Stimulated activated naive CD8-positive, alpha-beta T cell treated with anti-CD3 and anti-CD28 coated beads, Interleukin-15, amount 100 ng/mL, for 72 hours (primary cell): ENCODE data around the gene FAM3B.

Source experiments
- ATAC-seq: fragments of 150-1000 bp; cut with Tn5 transposase; 2 replicates; pipeline ENCODE4 v1.10.0; 2021; ENCODE audit warnings: mild to moderate bottlenecking, moderate library complexity
- DNase-seq, 2 donors: peaks; one replicate each; pipeline ENCODE4 v3.0.0; 2021 to 2022
- H3K27ac Mint-ChIP-seq, 2 donors: one replicate each; pipeline ENCODE4 v1.8.0; 2022; ENCODE audit warnings: mild to moderate bottlenecking in 2 of 2, mixed read lengths in 2 of 2, moderate library complexity in 2 of 2
- H3K27me3 Mint-ChIP-seq: one replicate; pipeline ENCODE4 v1.8.0; 2022; ENCODE audit warnings: mixed read lengths
- H3K4me1 Mint-ChIP-seq: one replicate; pipeline ENCODE4 v1.8.0; 2022; ENCODE audit warnings: mild to moderate bottlenecking, mixed read lengths
- H3K4me3 Mint-ChIP-seq, 2 donors: one replicate each; pipeline ENCODE4 v1.8.0; 2022; ENCODE audit warnings: mild to moderate bottlenecking in 2 of 2, mixed read lengths in 2 of 2, moderate library complexity in 1 of 2
- H3K9me3 Mint-ChIP-seq, 2 donors: one replicate each; pipeline ENCODE4 v1.8.0; 2022; ENCODE audit warnings: mixed read lengths in 2 of 2

FAM3B gene

DNA sequence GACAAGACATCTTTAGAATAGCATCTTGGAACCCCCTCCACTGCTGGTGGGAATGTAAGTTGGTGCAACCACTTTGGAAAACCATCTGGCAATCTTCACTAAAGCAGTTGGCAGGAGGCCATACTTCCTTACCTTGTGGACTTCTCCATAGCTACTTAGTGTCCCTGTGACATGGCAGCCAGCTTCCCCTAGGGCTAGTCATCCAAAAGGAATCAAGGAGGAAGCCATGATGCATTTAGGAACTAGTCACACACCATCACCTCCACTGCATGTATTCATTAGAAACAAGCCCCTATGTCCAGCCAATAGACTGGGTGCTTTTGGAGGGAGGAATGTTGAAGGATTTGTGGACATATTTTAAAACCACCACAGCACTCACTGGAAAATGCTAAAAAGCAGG is 65.1 kb downstream of the FAM3B start:
- Mint-ChIP-seq H3K9me3 (no peaks in the 10 kb centered on the region), H3K4me3 (no peak overlapping the region), H3K27me3 (no peaks in the 10 kb centered on the region), H3K27ac (peak overlapping the region in 1 of 2 donors; percentile 59), H3K4me1 (no peaks in the 10 kb centered on the region)
- ATAC-seq (no peak), DNase-seq (no peak)

DNA sequence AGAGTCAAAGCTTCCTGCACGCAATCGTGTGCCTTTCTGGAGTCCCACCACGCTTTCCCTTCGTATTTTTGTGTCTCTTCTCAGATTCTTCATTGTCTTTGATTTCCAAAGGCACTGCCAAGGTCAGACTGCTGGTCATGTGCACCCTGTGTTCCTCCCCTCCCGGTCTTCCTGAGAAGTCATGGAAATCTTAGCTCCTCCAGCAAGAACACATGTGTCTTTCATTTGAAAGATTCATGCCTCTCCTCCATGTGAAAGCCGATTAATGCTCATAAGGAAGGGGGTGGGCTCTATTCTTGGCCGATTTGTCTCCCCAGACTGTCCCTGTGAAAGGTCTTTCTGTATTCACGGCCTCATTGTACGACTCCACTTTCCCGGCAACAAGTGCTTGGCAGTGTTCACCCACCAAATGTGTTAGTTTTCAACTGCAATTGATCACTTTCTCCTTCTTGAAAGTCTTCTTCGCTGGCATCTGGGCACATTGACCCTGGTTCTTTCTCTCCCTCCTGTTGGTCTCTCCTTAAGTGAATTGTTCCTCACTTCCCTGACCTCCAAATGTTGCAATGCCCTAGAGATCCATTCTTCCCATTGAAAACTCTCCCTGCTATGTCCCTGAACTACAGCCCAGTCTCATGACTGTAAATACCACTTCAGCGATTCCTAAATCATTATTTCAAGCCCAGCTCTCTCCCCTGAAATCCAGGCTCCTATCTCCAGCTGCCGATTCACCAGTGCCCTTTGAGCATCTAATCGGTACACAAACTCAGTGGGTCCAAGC is 70.6 kb downstream of the FAM3B start:
- no peak for ATAC-seq
- peak overlapping the region in 1 of 2 donors; percentile 50 for H3K27ac Mint-ChIP-seq

DNA sequence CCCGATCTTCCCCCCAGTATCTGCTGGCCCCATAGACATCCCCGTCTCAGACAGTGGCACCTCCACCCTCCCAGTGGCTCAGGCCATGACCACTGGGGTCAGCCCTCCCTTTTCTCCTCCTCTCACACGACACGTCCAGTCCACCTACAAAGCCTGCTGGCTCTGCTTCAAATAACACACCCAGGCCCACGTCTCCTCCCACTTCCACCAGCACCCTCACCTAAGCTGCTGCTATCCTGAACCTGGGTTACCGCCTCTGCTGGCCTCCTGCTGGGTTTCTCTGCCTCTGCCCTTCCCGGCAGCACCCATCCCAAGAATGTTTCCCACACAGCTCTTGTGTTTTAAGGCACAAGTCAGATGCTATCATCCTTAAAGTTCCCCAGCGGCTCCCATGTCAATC is 71.2 kb downstream of the FAM3B start:
- H3K27ac Mint-ChIP-seq: peak overlapping the region; percentile 70 to 85
- DNase-seq (no peak), ATAC-seq (no peak)
- no peaks in the 10 kb centered on the region for H3K27me3 Mint-ChIP-seq
- H3K9me3 Mint-ChIP-seq: no peaks in the 10 kb centered on the region
- no peak overlapping the region for H3K4me3 Mint-ChIP-seq
- H3K4me1 Mint-ChIP-seq: no peaks in the 10 kb centered on the region

More for the DNA sequence above, 70.6 kb downstream of the FAM3B start:
- DNase-seq: no peak
- no peaks in the 10 kb centered on the region for H3K27me3 Mint-ChIP-seq
- no peaks in the 10 kb centered on the region for H3K4me1 Mint-ChIP-seq
- H3K9me3 Mint-ChIP-seq: no peaks in the 10 kb centered on the region
- no peak overlapping the region for H3K4me3 Mint-ChIP-seq

DNA sequence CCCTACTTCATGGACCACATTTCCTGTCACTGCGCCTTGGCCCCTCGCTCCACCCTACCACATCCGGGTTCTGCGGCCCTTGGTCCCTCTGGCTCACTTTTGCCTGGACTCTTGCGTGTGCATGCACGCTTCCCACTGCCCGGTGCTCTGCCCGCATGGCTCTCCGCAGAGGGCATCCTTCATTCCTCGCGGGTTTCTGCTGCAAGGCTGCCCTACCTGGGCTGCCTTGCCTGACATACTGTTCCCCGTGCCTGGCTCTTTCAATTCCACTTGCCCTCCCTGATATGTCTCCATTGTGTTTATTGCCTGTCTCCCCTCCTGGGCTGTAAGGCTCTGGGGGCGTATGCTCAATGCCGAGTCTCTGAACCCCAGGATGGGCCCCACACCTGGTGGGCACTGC is 71.7 kb downstream of the FAM3B start:
- Mint-ChIP-seq H3K4me3 (no peak overlapping the region), H3K4me1 (no peaks in the 10 kb centered on the region), H3K27ac (peak overlapping the region; percentile 70 to 85), H3K9me3 (no peaks in the 10 kb centered on the region), H3K27me3 (no peaks in the 10 kb centered on the region)
- DNase-seq (no peak), ATAC-seq (no peak)

DNA sequence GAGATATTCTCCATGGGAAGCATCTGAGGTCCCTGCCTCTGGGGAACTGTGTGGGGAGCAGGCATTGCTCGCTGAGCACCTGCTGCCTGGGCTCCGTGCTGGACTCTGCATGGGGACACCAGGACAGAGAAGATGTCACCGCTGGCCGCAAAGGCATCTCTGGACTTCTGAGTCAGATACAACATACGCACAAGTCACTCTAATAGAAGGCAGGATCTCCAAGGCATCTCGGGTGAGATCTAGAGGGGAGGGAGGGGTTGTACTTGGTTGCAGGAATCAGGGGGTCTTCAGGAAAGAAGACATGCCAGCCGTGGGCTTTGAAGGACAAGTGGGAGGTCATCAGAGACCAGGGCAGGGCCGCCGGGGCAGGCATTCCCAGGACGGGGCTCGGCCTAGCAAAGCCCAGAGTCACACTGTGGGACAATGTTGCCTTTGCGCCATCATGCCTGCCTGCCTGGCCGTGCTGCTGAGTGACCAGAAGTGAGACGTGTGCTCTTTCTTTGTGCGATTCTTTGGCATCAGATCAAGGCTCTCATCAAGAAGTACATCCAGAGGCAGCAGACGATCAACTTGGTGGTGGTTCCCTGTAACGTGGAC is 73.5 kb downstream of the FAM3B start:
- Mint-ChIP-seq H3K4me1 (no peaks in the 10 kb centered on the region), H3K27ac (no peak overlapping the region), H3K4me3 (no peak overlapping the region), H3K9me3 (no peaks in the 10 kb centered on the region), H3K27me3 (no peaks in the 10 kb centered on the region)
- ATAC-seq: no peak
- DNase-seq: no peak

DNA sequence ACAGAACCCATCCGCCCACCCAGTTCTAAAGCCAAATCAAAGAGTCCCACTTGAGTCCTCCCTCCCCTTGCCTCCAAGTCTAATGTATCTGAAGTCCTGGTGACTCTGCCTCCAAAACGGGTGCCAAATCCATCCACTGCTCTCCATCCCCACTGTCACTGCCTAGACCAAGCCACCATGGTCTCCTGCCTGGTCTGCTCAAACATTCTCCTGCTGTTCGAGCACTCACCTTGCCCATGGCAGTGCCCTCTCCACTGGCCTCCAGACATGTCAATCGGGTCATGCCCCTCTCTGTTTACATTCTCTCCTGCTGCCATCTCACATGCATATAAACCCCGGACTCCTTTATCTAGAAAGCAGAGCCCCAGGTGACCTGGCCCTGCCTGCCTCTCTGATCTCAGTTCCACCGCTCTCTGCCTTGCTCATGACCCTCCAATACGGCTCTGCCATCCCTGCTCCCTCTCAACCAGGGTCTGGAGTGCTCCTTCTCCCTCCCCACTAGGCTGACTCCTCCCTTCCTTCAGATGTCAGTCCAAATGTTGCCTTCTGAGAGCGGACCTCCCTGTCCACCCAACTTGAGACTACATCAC is 77.4 kb downstream of the FAM3B start:
- Mint-ChIP-seq H3K27me3 (no peaks in the 10 kb centered on the region), H3K9me3 (no peaks in the 10 kb centered on the region), H3K4me3 (no peak overlapping the region), H3K4me1 (no peaks in the 10 kb centered on the region), H3K27ac (peak overlapping the region in 1 of 2 donors; percentile 88)
- no peak for ATAC-seq
- no peak for DNase-seq

DNA sequence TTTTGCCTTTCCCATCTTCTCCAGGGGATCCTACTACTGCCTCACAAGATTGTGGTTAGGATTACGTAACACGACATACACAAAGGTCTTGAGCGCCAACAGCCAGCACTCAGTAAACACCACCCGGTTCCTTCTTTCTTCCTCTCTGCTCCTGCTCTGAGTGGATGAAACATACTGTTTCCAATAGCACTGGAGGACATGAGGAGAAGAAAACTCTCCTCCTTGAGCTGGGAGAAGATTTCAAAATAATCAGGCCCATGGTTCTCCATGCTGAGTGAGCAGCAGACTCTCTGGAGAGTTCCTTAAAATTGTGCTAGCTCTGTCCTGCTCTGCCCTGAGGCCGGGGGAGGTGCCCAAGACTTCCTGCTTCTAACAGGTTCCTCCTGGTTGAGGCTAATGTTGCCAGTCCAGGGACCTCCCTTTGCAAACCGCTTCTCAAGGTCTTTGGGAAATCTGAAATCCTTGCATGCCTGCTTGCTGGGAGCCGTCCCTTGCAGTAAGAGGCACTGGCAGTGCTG is 80.0 kb downstream of the FAM3B start:
- Mint-ChIP-seq H3K9me3 (no peaks in the 10 kb centered on the region), H3K4me3 (no peak overlapping the region), H3K27ac (peak overlapping the region in 1 of 2 donors; percentile 63), H3K4me1 (no peaks in the 10 kb centered on the region), H3K27me3 (no peaks in the 10 kb centered on the region)
- no peak for ATAC-seq
- DNase-seq: no peak

DNA sequence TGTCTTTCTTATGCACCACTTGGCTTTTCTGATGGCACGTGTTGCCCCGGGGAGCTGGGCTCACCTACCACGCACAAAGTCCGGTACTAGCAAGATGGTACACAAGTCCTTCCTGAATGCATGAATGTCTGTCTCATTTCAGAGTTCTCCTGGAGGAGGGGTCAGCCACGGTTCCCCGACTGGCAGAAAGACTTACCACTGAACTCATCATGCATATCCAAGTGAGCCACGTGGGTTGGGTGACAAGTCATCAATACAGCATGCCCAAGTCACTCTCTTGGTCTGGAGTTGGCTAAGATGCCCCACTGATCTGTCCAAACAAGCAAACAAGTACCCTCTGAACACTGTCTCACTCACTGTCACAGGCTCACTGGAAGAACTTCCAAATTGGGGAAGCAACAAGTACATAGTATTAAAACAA is 80.9 kb downstream of the FAM3B start:
- Mint-ChIP-seq H3K4me1 (no peaks in the 10 kb centered on the region), H3K27ac (peak overlapping the region in 1 of 2 donors; percentile 9), H3K9me3 (no peaks in the 10 kb centered on the region), H3K27me3 (no peaks in the 10 kb centered on the region), H3K4me3 (no peak overlapping the region)
- ATAC-seq: no peak
- no peak for DNase-seq

DNA sequence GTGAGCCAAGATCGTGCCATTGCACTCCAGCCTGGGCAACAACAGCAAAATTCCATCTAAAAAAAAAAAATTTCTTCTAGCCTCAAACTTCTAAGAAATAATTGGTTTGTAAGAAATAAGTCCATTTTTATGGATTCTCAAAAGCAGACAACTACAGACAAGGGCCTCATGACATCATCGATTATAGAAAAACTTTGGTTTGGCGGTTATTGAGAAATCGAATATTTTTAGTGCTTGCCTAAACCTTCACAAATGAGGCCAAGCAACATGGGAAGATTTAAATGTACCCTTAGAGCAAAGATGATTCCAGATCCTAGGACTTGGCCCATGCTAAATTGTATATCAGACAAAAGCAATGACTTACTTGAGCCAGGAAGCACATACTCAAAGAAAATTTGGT is 81.7 kb downstream of the FAM3B start:
- no peak for ATAC-seq
- Mint-ChIP-seq H3K4me3 (no peak overlapping the region), H3K4me1 (no peaks in the 10 kb centered on the region), H3K27me3 (no peaks in the 10 kb centered on the region), H3K27ac (no peak overlapping the region), H3K9me3 (no peaks in the 10 kb centered on the region)
- no peak for DNase-seq

DNA sequence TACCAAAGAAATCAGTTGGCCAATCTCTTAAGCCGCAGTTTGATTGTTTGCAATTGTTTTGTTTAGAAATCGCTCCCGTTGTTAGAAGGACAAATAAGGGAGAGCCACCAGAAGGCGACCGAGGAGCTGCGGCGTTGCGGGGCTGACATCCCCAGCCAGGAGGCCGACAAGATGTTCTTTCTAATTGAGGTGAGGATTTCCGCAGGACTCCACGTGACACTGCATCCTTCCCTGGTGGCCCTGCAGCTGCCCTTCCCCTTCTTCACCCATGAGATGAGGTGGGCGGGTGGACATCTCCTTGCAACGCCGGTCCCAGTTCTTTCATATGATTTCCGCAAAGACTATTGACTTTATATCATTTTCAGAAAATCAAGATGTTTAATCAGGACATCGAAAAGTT is 82.2 kb downstream of the FAM3B start:
- ATAC-seq: no peak
- H3K4me1 Mint-ChIP-seq: no peaks in the 10 kb centered on the region
- no peak overlapping the region for H3K27ac Mint-ChIP-seq
- H3K9me3 Mint-ChIP-seq: no peaks in the 10 kb centered on the region
- H3K27me3 Mint-ChIP-seq: no peaks in the 10 kb centered on the region
- DNase-seq: no peak
- no peak overlapping the region for H3K4me3 Mint-ChIP-seq

DNA sequence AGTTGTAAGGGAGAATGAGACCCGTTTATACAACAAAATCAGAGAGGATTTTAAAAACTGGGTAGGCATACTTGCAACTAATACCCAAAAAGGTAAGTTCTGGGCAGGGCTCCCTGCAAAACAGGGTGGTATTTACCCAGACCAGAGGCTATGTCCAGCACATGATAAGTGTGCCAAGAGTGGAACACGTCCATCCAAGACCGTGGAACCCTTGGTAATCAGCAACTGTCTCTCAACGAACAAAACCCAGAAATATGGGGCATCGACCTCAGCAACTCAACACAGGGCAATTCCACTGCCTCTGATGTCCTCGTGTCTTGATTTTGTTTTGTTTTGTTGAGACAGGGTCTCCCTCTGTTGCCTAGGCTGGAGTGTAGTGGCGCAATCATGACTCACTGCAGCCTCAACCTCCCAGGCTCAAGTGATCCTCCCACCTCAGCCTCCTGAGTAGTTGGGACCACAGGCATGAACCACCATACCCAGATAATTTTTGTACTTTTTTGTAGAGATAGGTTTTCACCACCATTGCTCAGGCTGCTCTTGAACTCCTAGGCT is 82.7 kb downstream of the FAM3B start:
- Mint-ChIP-seq H3K4me3 (no peak overlapping the region), H3K27ac (no peak overlapping the region), H3K9me3 (no peaks in the 10 kb centered on the region), H3K27me3 (no peaks in the 10 kb centered on the region), H3K4me1 (no peaks in the 10 kb centered on the region)
- ATAC-seq: no peak
- DNase-seq: no peak

DNA sequence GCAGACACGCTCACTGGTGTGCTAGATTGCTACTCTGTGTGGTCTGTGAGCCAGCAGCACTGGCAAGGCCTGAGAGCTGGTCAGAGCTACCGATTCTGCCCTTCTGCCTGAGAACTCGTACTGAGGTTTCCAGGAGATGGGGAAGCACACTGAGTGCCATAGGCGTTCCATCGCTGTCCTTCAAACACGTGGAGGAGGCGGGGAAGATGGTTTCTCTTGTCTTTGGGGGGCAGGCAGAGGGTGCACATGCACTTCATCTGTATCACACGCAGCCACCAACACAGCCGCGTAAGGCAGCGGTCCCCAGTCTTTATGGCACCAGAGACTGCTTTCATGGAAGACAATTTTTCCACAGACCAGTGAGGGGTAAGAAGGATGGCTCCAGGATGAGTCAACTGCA is 85.6 kb downstream of the FAM3B start:
- Mint-ChIP-seq H3K27me3 (no peaks in the 10 kb centered on the region), H3K4me1 (no peaks in the 10 kb centered on the region), H3K4me3 (no peak overlapping the region), H3K9me3 (no peaks in the 10 kb centered on the region), H3K27ac (no peak overlapping the region)
- ATAC-seq (no peak), DNase-seq (no peak)

DNA sequence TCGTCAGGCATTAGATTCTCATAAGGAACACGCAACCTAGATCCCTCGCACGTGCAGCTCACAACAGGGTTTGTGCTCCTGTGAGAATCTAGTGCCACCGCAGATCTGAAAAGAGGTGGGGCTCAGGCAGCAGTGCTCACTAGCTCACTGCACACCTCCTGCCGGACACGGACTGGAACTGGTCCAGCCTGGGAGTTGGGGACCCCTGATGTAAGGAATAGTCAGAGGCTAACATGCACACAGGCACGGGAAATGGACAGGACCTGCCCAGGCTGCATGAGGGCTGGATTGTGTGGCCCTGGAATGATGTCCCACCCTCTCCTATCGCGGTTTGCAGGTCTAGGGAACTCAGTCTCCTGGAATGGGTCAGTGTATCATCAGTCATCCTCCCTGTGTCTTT is 86.2 kb downstream of the FAM3B start:
- no peak for DNase-seq
- H3K27me3 Mint-ChIP-seq: no peaks in the 10 kb centered on the region
- no peaks in the 10 kb centered on the region for H3K4me1 Mint-ChIP-seq
- no peaks in the 10 kb centered on the region for H3K9me3 Mint-ChIP-seq
- H3K4me3 Mint-ChIP-seq: no peak overlapping the region
- no peak overlapping the region for H3K27ac Mint-ChIP-seq
- no peak for ATAC-seq

DNA sequence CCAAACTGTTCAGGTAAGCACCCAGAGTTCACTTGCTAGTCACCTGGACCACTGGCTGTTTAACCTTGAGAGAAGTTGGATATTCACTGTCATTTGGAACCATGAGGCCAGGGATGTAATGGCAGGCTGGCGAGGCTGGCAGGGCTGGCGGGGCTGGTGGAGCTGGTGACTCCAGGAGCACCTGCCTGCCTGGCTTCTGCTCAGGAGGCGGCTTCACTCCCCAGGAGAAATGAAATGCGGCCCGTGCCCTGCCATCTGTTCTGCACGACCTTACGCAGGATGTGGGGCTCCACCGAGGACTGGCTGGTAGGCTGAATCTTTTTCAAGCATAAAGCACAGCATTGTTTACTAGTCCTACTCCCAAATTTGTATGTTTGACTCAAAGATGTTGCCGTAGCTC is 86.7 kb downstream of the FAM3B start:
- DNase-seq (no peak), ATAC-seq (no peak)
- no peak overlapping the region for H3K4me3 Mint-ChIP-seq
- H3K4me1 Mint-ChIP-seq: no peaks in the 10 kb centered on the region
- no peaks in the 10 kb centered on the region for H3K27me3 Mint-ChIP-seq
- peak overlapping the region in 1 of 2 donors; percentile 48 for H3K27ac Mint-ChIP-seq
- no peaks in the 10 kb centered on the region for H3K9me3 Mint-ChIP-seq

DNA sequence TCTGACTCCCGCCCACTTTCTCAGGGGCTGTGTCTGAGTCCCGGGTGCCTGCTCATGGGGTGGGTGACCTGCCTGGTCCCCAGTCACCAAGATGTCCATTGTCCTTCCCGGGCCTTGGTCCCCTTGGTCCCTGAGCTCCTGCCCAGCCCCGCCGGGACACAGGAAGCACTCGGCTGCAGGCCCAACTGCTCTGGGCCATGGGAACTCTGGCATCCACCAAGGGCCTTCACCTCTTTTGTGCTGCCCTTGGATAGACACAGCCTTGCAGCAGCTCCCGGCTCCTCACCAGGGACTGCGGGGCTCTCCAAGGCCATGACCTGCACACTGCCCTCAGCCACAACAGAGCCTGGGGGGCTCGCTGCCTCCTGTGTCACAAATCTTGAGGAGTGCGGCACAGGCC is 87.4 kb downstream of the FAM3B start:
- peak overlapping the region in 1 of 2 donors; percentile 8 for H3K27ac Mint-ChIP-seq
- no peak for DNase-seq
- no peaks in the 10 kb centered on the region for H3K4me1 Mint-ChIP-seq
- no peaks in the 10 kb centered on the region for H3K9me3 Mint-ChIP-seq
- ATAC-seq: no peak
- H3K4me3 Mint-ChIP-seq: no peak overlapping the region
- H3K27me3 Mint-ChIP-seq: no peaks in the 10 kb centered on the region

DNA sequence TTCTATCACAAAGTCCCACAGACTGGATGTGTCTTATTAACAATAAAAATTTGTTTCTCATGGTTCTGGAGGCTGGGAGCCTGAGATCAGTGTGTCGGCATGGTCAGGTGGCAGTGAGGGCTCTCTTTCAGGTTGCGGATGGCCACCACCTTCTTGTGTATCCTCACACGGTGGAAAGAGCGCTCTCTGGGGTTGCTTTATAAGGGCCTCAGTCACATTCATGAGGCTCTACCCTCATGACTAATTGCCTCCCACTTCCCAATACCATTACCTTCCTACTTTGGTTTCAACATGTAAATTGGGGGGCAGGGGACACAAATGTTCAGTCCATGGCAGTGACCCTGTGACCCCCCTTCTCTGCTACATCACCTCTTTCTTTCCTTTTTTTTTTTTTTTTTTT is 88.7 kb downstream of the FAM3B start:
- H3K9me3 Mint-ChIP-seq: peaks cover 0 to 2% of the 10 kb centered on the region in 2 donors
- peak overlapping the region in 1 of 2 donors; percentile 34 for H3K27ac Mint-ChIP-seq
- H3K4me3 Mint-ChIP-seq: no peak overlapping the region
- no peaks in the 10 kb centered on the region for H3K4me1 Mint-ChIP-seq
- H3K27me3 Mint-ChIP-seq: no peaks in the 10 kb centered on the region
- ATAC-seq: no peak
- DNase-seq: no peak
